ENCODE measurements around the gene CABYR. TPM values are rescaled to one million over a fixed set of nuclear protein-coding genes. Genes with fewer than 3 reads are reported as not detected.

CABYR gene, protein sequence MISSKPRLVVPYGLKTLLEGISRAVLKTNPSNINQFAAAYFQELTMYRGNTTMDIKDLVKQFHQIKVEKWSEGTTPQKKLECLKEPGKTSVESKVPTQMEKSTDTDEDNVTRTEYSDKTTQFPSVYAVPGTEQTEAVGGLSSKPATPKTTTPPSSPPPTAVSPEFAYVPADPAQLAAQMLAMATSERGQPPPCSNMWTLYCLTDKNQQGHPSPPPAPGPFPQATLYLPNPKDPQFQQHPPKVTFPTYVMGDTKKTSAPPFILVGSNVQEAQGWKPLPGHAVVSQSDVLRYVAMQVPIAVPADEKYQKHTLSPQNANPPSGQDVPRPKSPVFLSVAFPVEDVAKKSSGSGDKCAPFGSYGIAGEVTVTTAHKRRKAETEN
- polyA plus RNA-seq (2012; rRNA removed) = 15.0 and 15.2 TPM in 2 replicates
- 13.3 TPM in 2 replicates for polyA plus RNA-seq (2012; cell fraction: cytosol; rRNA removed)
- polyA plus RNA-seq (2012; cell fraction: nucleus; rRNA removed) = 16.6 and 25.4 TPM in 2 replicates

DNA sequence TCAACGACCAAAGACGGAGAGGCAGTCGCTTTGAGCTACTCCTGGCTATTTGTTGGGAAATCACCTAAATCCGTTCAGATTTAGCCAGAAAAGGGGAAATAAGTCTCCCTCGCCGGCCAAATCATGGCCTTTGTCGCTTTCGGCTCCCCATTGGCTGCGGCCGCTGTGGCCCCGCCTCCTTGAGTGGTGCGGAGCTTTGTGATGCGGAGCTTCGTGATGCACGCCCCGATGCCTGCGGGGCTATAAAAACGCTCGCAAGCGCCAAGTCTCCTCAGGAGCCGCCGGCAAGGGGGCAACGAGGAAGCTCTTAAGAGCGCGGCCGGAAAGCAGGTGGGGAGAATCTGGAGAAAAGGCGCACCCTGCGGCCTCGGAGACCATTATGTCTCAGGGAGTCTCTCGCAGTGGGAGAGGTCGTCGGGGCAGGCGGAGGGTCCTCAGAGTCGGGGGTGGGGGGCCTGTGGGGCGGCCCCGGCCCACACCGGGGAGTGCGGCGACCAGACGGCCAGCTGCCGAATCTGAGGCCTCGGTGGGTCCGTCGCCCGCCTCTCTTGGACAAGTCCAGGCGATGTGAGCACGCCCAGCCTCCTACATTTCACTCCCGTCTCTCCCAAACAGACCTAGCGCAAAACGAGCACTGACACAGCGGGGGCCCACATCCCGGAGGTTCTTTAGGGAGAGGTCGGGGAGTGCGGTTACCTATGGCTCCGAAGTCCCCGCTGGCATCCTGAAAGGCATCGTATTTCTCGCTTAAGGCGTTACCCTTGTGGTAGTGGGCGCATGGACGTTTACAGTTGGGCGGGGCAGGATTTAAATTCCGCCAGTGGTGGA, at the start of gene CABYR:
CABYR (plus strand) TSS at position 274 of the 828 bp plus-strand sequence. CDS start 4,053 bp downstream, outside the sequence.
- H3K9ac ChIP-seq = peak within 1 kb of the TSS; percentile 78
- peak within 1 kb of the TSS; percentile 65 to 73 for H3K4me3 ChIP-seq (ENCODE audit: low read depth in 2 of 2, low read length in 1 of 2)
- H3K4me2 ChIP-seq = peak within 1 kb of the TSS; percentile 69
- peaks cover 0 to 4% of the 10 kb centered on the region in 2 experiments for H3K36me3 ChIP-seq (replicated peaks in 1 of 2; ENCODE audit: control insufficient read depth in 1 of 2, insufficient read depth in 2 of 2, low read length in 1 of 2)
- no peaks in the 10 kb centered on the region for H3K9me2 ChIP-seq
- POLR2A ChIA-PET = interaction anchor here (0.7 to 1.5 kb wide), 9 partner anchors 10 to 344 kb away, joined by 3 to 4 read pairs (median 3); no protein-coding TSS in a partner anchor
- peak within 1 kb of the TSS; percentile 96 for H2AFZ ChIP-seq (ENCODE audit: low read depth)
- H3F3A ChIP-seq (replicated peaks; ENCODE audit: insufficient read depth) = no peaks in the 10 kb centered on the region
- DNase-seq = peak; percentile 88
- peaks cover 0 to 4% of the 10 kb centered on the region in 2 experiments; a peak in 1 of 4 replicates for H3K4me1 ChIP-seq (ENCODE audit: control insufficient read depth in 1 of 2, insufficient read depth in 2 of 2, low read depth in 1 of 2, low read length in 1 of 2)
- H3K9me3 ChIP-seq = no peaks in the 10 kb centered on the region
- peaks cover 15% of the 10 kb centered on the region for H3K79me2 ChIP-seq (ENCODE audit: insufficient read depth)
- H3K27me3 ChIP-seq (ENCODE audit: insufficient read depth) = no peaks in the 10 kb centered on the region
- CTCF ChIA-PET = interaction anchor here (0.9 to 1.6 kb wide), 4 partner anchors 15 to 325 kb away, joined by 3 read pairs; no protein-coding TSS in a partner anchor
- no peaks in the 10 kb centered on the region for H4K20me1 ChIP-seq (ENCODE audit: insufficient read depth)
- peak within 1 kb of the TSS; percentile 52 to 76; a peak in 3 of 4 replicates for H3K27ac ChIP-seq (ENCODE audit: low read depth in 2 of 2, low read length in 1 of 2)
- WGBS (ENCODE audit: low lambda C conversion rate) = 3% methylated on average over 39 of the region's 63 CpGs
- no peak for TF ChIP-seq MEF2A (IDR thresholded peaks at IDR 0.05; ENCODE audit: borderline replicate concordance, low read depth)
- no peak for TF ChIP-seq GATA2 (CRISPR knock-in tag; IDR thresholded peaks at IDR 0.05)
- peak; percentile 36; the same call in 1 of the 2 replicates for TF ChIP-seq SIN3A (IDR thresholded peaks at IDR 0.05; ENCODE audit: borderline replicate concordance, low read depth, low read length)
- peak; percentile 99 for TF ChIP-seq POLR2AphosphoS5 (IDR thresholded peaks at IDR 0.05; ENCODE audit: low read depth, low read length)
- peak; percentile 90 for TF ChIP-seq TAF1 (IDR thresholded peaks at IDR 0.05; ENCODE audit: borderline replicate concordance, low read depth, low read length)
- no peak; the same call in 1 of the 2 replicates for TF ChIP-seq TEAD4 (IDR thresholded peaks at IDR 0.05; ENCODE audit: borderline replicate concordance, insufficient read depth)
- peak; percentile 24; the same call in 1 of the 2 replicates for TF ChIP-seq RCOR1 (IDR thresholded peaks at IDR 0.05; ENCODE audit: low read length)
- TF ChIP-seq, protein P1, sequence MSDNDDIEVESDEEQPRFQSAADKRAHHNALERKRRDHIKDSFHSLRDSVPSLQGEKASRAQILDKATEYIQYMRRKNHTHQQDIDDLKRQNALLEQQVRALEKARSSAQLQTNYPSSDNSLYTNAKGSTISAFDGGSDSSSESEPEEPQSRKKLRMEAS (IDR thresholded peaks at IDR 0.05; ENCODE audit: low read depth) = peak; percentile 77
- TF ChIP-seq, protein P2, sequence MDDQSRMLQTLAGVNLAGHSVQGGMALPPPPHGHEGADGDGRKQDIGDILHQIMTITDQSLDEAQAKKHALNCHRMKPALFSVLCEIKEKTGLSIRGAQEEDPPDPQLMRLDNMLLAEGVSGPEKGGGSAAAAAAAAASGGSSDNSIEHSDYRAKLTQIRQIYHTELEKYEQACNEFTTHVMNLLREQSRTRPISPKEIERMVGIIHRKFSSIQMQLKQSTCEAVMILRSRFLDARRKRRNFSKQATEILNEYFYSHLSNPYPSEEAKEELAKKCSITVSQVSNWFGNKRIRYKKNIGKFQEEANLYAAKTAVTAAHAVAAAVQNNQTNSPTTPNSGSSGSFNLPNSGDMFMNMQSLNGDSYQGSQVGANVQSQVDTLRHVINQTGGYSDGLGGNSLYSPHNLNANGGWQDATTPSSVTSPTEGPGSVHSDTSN (IDR thresholded peaks at IDR 0.05) = peak; percentile 9; the same call in 1 of the 2 replicates
- TF ChIP-seq YY1 (IDR thresholded peaks at IDR 0.05; ENCODE audit: low read depth) = 0 out of 2 replicates have a peak, but pooled peaks have one; percentile 60
- TF ChIP-seq MXI1 (IDR thresholded peaks at IDR 0.05; ENCODE audit: low read depth, low read length) = peak; percentile 81

DNA sequence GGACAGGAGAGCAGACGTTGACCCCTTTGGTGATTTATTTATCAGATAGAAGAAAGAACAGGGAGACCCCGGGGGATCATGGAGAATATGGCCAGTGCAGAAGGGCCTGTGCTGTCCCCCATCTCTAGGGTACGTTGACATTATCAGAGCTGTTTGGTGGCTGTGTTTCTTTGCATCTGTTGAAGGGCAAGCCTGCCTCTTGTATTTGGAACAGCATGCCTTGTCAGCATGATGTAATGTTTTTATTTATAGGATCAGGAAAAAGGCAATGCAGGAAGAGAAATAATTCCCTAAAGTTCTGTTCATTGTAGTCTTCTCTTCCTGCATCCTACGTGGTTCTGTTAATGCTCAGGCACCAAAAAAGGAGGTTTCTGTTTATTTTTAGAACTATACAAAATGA, 49.8 kb upstream of the CABYR start:
- 58% methylated on average over 4 of the region's 4 CpGs for WGBS (ENCODE audit: low lambda C conversion rate)
- Histone ChIP-seq H2AFZ (ENCODE audit: low read depth) (no peak overlapping the region), H3K4me3 (ENCODE audit: low read depth in 2 of 2, low read length in 1 of 2) (no peak overlapping the region), H3K79me2 (ENCODE audit: insufficient read depth) (no peaks in the 10 kb centered on the region), H4K20me1 (ENCODE audit: insufficient read depth) (no peaks in the 10 kb centered on the region), H3K27ac (ENCODE audit: low read depth in 2 of 2, low read length in 1 of 2) (peak overlapping the region in 1 of 2 experiments; percentile 55; a peak in 2 of 4 replicates), H3K9ac (no peak overlapping the region), H3K27me3 (ENCODE audit: insufficient read depth) (no peaks in the 10 kb centered on the region), H3K9me2 (no peaks in the 10 kb centered on the region), H3K9me3 (no peaks in the 10 kb centered on the region), H3K4me2 (no peak overlapping the region), H3K4me1 (ENCODE audit: control insufficient read depth in 1 of 2, insufficient read depth in 2 of 2, low read depth in 1 of 2, low read length in 1 of 2) (peaks cover 10 to 12% of the 10 kb centered on the region in 2 experiments; a peak in 3 of 4 replicates), H3F3A (replicated peaks; ENCODE audit: insufficient read depth) (no peaks in the 10 kb centered on the region), H3K36me3 (replicated peaks in 1 of 2; ENCODE audit: control insufficient read depth in 1 of 2, insufficient read depth in 2 of 2, low read length in 1 of 2) (peaks cover 2 to 13% of the 10 kb centered on the region in 2 experiments)
- ChIA-PET POLR2A (no interaction called here), CTCF (interaction anchor here (0.7 to 1.2 kb wide), 2 partner anchors 12 to 806 kb away, joined by 3 read pairs; no protein-coding TSS in a partner anchor)
- TF ChIP-seq MXI1 (IDR thresholded peaks at IDR 0.05; ENCODE audit: low read depth, low read length) = peak; percentile 43; the same call in 1 of the 2 replicates
- no peak for TF ChIP-seq TCF12 (IDR thresholded peaks at IDR 0.05)
- no peak for TF ChIP-seq EP300 (IDR thresholded peaks at IDR 0.05; ENCODE audit: borderline replicate concordance in 1 of 2, low read depth in 1 of 2, low read length in 1 of 2)
- peak; percentile 39 for DNase-seq
